T-cell (primary cell): Measurements from ENCODE around the gene DPP6. TPM values are rescaled to one million over a fixed set of nuclear protein-coding genes. Genes with fewer than 3 reads are reported as not detected.

Experiments
- ATAC-seq, 4 experiments: fragments of 200-7000 bp in 3 of 4; fragments of 150-1000 bp in 1 of 4; cut with Tn5 transposase; replicated peaks in 1 of 4; 1 replicate in 3 of 4; 2 replicates in 1 of 4; pipeline ENCODE4 v1.10.0; 2021; ENCODE audit warnings: moderate library complexity in 3 of 4, mild to moderate bottlenecking in 2 of 4, moderate number of reproducible peaks in 1 of 4
- CTCF ChIA-PET, 2 donors: fragments of 300-600 bp; sonication (Branson Sonifier 250); formaldehyde crosslinking; loops; one replicate each; lab custom pipeline; 2022; ENCODE audit warnings: antibody characterized with exemption in 2 of 2; lab: Charles Lee
- POLR2A ChIA-PET, 2 donors: fragments of 300-600 bp; sonication (Branson Sonifier 250); formaldehyde crosslinking; loops; one replicate each; lab custom pipeline; 2022; ENCODE audit warnings: antibody characterized with exemption in 2 of 2; lab: Charles Lee
- DNase-seq, 35 experiments: peaks; one replicate each; pipeline versions ENCODE4 v3.0.0 to v3.0.0-alpha.2; 2013 to 2023
- H3K27ac ChIP-seq: one replicate; pipeline ENCODE4 v1.5.1; 2013; ENCODE audit warnings: low read length
- H3K27me3 ChIP-seq, 2 experiments: replicated peaks in 1 of 2; 1 replicate in 1 of 2; 2 replicates in 1 of 2; pipeline versions ENCODE4 v1.6.1 to v1.7.0; 2013; ENCODE audit warnings: low read length in 1 of 2, mixed read lengths in 1 of 2; ENCODE audit not compliant: control insufficient read depth in 2 of 2, insufficient read depth in 2 of 2; ENCODE audit errors: extremely low read depth in 1 of 2
- H3K36me3 ChIP-seq, 2 donors: 1 replicate in 1 of 2; 2 replicates in 1 of 2; pipeline versions ENCODE4 v1.6.1 to v1.7.0; 2013; ENCODE audit warnings: low read length in 1 of 2; ENCODE audit not compliant: control insufficient read depth in 2 of 2, insufficient read depth in 1 of 2; ENCODE audit errors: extremely low read depth in 1 of 2
- H3K4me1 ChIP-seq, 2 experiments: 1 replicate in 1 of 2; 2 replicates in 1 of 2; pipeline versions ENCODE4 v1.6.1 to v1.7.0; 2013; ENCODE audit warnings: low read length in 2 of 2, mixed read lengths in 1 of 2; ENCODE audit not compliant: insufficient read depth in 2 of 2, control insufficient read depth in 1 of 2; ENCODE audit errors: extremely low read depth in 1 of 2
- H3K4me3 ChIP-seq, 2 donors: 1 replicate in 1 of 2; 2 replicates in 1 of 2; pipeline versions ENCODE4 v1.5.1 to v1.7.0; 2013; ENCODE audit warnings: mild to moderate bottlenecking in 2 of 2, low read length in 1 of 2, moderate library complexity in 1 of 2; ENCODE audit not compliant: control insufficient read depth in 1 of 2; ENCODE audit errors: extremely low read depth in 1 of 2
- H3K9me3 ChIP-seq: 2 replicates; pipeline ENCODE4 v1.7.0; 2013
- H3K27ac Mint-ChIP-seq, 2 donors: one replicate each; pipeline ENCODE4 v1.8.0; 2020 to 2021; ENCODE audit warnings: mild to moderate bottlenecking in 2 of 2, mixed read lengths in 2 of 2
- H3K27me3 Mint-ChIP-seq, 2 donors: one replicate each; pipeline ENCODE4 v1.8.0; 2021 to 2022; ENCODE audit warnings: mixed read lengths in 2 of 2
- H3K36me3 Mint-ChIP-seq: one replicate; pipeline ENCODE4 v1.8.0; 2021; ENCODE audit warnings: mixed read lengths
- H3K4me1 Mint-ChIP-seq, 3 donors: one replicate each; pipeline ENCODE4 v1.8.0; 2020 to 2022; ENCODE audit warnings: mixed read lengths in 3 of 3, mild to moderate bottlenecking in 1 of 3
- H3K4me3 Mint-ChIP-seq, 3 donors: one replicate each; pipeline ENCODE4 v1.8.0; 2020 to 2022; ENCODE audit warnings: mild to moderate bottlenecking in 3 of 3, mixed read lengths in 3 of 3, moderate library complexity in 3 of 3
- H3K9me3 Mint-ChIP-seq, 3 donors: one replicate each; pipeline ENCODE4 v1.8.0; 2020 to 2022; ENCODE audit warnings: mixed read lengths in 3 of 3
- WGBS: methylation state at CpG from one replicate; pipeline ENCODE4 v1.1.5; 2013; ENCODE audit warnings: missing lambda C conversion rate; ENCODE audit not compliant: insufficient coverage; 5-methylcytosine and 5-hydroxymethylcytosine counted together
- total RNA-seq, 35 experiments: library from RNA in 6 of 35; stranded (reverse) in 6 of 35; fragments of 120-200 nt in 1 of 35; gene quantifications; one replicate each; pipeline versions ENCODE4 v1.2.1 to v1.2.4 and lab custom pipeline; 2013 to 2026

DPP6 gene
- total RNA-seq, 5 donors from 2014 or later (not counting 1 experiment from before 2014, with no cell fraction given): not detected

DNA sequence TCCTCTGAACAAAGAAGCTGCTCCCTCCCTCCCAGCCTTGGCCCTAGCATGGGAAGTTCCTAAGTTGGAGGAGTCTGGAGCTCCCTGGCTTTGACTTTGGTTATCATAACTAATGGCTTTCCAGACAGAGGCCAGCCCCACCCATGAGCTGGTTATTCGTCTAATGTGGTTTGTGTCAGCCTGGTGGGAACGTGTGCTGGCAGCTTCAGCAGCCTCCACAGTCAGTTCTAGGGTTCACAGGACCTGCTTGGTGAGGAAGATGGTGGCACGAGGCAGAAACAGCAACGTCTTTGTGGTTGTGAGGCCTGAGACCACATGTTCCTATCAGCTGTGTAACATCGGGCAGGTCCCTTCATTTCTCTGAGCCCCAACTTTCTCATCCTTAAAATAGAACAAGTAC is 847.7 kb downstream of the DPP6 start:
- Histone ChIP-seq H3K4me1 (no peaks in the 10 kb centered on the region), H3K27me3 (peaks cover 0 to 35% of the 10 kb centered on the region in 2 experiments), H3K4me3 (no peak overlapping the region), H3K27ac (no peak overlapping the region), H3K36me3 (no peaks in the 10 kb centered on the region), H3K9me3 (no peaks in the 10 kb centered on the region)
- Mint-ChIP-seq H3K4me3 (no peak overlapping the region), H3K4me1 (no peaks in the 10 kb centered on the region), H3K27me3 (peaks cover 3 to 9% of the 10 kb centered on the region in 2 donors), H3K36me3 (no peaks in the 10 kb centered on the region), H3K27ac (no peak overlapping the region), H3K9me3 (no peaks in the 10 kb centered on the region)
- ChIA-PET CTCF (no interaction called here), POLR2A (no interaction called here)
- DNase-seq: no peak
- 45% methylated on average over 2 of the region's 5 CpGs for WGBS
- no peak for ATAC-seq

GRCh38 chr7:154902600-154903082 is 850.4 kb downstream of the DPP6 start:
- no peak overlapping the region for H3K4me3 ChIP-seq
- Mint-ChIP-seq H3K36me3 (no peaks in the 10 kb centered on the region), H3K27me3 (peaks cover 7 to 9% of the 10 kb centered on the region in 2 donors), H3K27ac (no peak overlapping the region), H3K4me3 (no peak overlapping the region), H3K9me3 (no peaks in the 10 kb centered on the region), H3K4me1 (no peaks in the 10 kb centered on the region)
- no peak overlapping the region for H3K27ac ChIP-seq
- H3K9me3 ChIP-seq: no peaks in the 10 kb centered on the region
- H3K36me3 ChIP-seq: no peaks in the 10 kb centered on the region
- no peak for DNase-seq
- CTCF ChIA-PET: no interaction called here
- peaks cover 0 to 32% of the 10 kb centered on the region in 2 experiments for H3K27me3 ChIP-seq
- ATAC-seq: no peak
- POLR2A ChIA-PET: no interaction called here
- 66% methylated on average over 5 of the region's 6 CpGs for WGBS
- peaks cover 0 to 3% of the 10 kb centered on the region in 2 experiments for H3K4me1 ChIP-seq

- Mint-ChIP-seq H3K9me3 (no peaks in the 10 kb centered on the region), H3K4me1 (peaks cover 0 to 2% (median 0%) of the 10 kb centered on the region in 3 donors), H3K4me3 (no peak overlapping the region), H3K36me3 (no peaks in the 10 kb centered on the region), H3K27ac (no peak overlapping the region), H3K27me3 (peaks cover 10 to 11% of the 10 kb centered on the region in 2 donors)
- ATAC-seq: no peak
- Histone ChIP-seq H3K27ac (no peak overlapping the region), H3K4me1 (peaks cover 0 to 5% of the 10 kb centered on the region in 2 experiments), H3K27me3 (peaks cover 0 to 34% of the 10 kb centered on the region in 2 experiments), H3K9me3 (no peaks in the 10 kb centered on the region), H3K4me3 (no peak overlapping the region), H3K36me3 (no peaks in the 10 kb centered on the region)
- ChIA-PET POLR2A (no interaction called here), CTCF (no interaction called here)
- no peak for DNase-seq
- 55% methylated on average over 11 of the region's 14 CpGs for WGBS
Measured at GRCh38 chr7:154903083-154903731, 851.0 kb downstream of the DPP6 start.

DNA sequence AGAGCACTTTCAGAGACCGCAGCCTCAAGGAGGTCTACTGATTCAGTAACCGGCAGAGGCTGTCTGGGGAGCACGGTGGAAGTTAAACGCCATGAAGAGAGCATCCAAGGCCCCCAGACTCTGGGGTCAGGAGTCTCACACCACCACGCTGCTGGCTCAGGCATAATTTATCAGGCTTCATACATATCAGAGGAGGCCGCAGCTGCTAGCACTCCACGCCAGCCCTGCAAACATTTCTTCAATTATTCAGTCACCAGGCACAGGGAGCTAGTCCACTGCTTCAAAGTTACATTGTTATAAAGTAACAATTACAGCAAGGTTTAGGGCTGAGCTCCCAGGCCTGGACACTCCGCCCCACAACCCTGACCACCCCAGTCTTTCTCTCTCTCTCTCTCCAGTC is 852.9 kb downstream of the DPP6 start:
- 95% methylated on average over 6 of the region's 8 CpGs for WGBS

DNA sequence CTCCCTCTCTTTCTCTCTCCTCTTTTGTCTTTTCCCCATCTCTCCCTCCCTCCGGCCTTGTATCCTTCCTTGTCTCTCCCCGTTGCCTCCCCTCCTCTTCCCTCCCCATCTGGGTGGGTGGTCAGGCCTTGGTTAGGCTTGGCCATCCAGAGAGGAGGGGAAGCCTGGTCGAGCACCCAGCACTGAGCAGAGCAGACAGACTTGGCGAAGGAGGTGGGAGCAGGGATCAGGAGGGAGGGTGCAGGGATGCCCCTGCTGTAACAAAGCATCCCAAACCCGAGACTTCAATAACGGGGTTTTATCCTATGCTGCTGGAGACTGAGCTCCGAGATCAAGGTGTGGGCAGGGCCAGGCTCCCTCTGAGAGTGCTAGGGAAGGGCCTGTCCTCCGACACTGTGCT is 853.4 kb downstream of the DPP6 start:
- H3K9me3 ChIP-seq: no peaks in the 10 kb centered on the region
- DNase-seq (no peak), ATAC-seq (no peak)
- CTCF ChIA-PET: no interaction called here
- H3K9me3 Mint-ChIP-seq: no peaks in the 10 kb centered on the region
- no peak overlapping the region for H3K27ac Mint-ChIP-seq
- H3K27me3 Mint-ChIP-seq: peaks cover 18 to 21% of the 10 kb centered on the region in 2 donors
- H3K27me3 ChIP-seq: peaks cover 0 to 40% of the 10 kb centered on the region in 2 experiments
- no peaks in the 10 kb centered on the region for H3K36me3 Mint-ChIP-seq
- POLR2A ChIA-PET: no interaction called here
- no peak overlapping the region for H3K4me3 Mint-ChIP-seq
- H3K27ac ChIP-seq: no peak overlapping the region
- no peaks in the 10 kb centered on the region for H3K36me3 ChIP-seq
- peaks cover 0 to 5% of the 10 kb centered on the region in 2 experiments for H3K4me1 ChIP-seq
- no peak overlapping the region for H3K4me3 ChIP-seq
- peaks cover 0 to 2% (median 0%) of the 10 kb centered on the region in 3 donors for H3K4me1 Mint-ChIP-seq
- 85% methylated on average over 3 of the region's 8 CpGs for WGBS

More for the DNA sequence above, 852.9 kb downstream of the DPP6 start:
- CTCF ChIA-PET: no interaction called here
- POLR2A ChIA-PET: no interaction called here
- peaks cover 0 to 41% of the 10 kb centered on the region in 2 experiments for H3K27me3 ChIP-seq
- ATAC-seq (no peak), DNase-seq (no peak)
- no peaks in the 10 kb centered on the region for H3K9me3 ChIP-seq
- H3K36me3 ChIP-seq: no peaks in the 10 kb centered on the region
- peaks cover 17 to 21% of the 10 kb centered on the region in 2 donors for H3K27me3 Mint-ChIP-seq
- no peaks in the 10 kb centered on the region for H3K9me3 Mint-ChIP-seq
- no peak overlapping the region for H3K27ac ChIP-seq
- H3K4me3 Mint-ChIP-seq: no peak overlapping the region
- H3K36me3 Mint-ChIP-seq: no peaks in the 10 kb centered on the region
- no peak overlapping the region for H3K4me3 ChIP-seq
- H3K4me1 ChIP-seq: peaks cover 0 to 5% of the 10 kb centered on the region in 2 experiments
- no peak overlapping the region for H3K27ac Mint-ChIP-seq
- H3K4me1 Mint-ChIP-seq: peaks cover 0 to 2% (median 0%) of the 10 kb centered on the region in 3 donors

GRCh38 chr7:154906201-154906600 is 854.0 kb downstream of the DPP6 start:
- peaks cover 0 to 40% of the 10 kb centered on the region in 2 experiments for H3K27me3 ChIP-seq
- DNase-seq: no peak
- ChIA-PET CTCF (no interaction called here), POLR2A (no interaction called here)
- peaks cover 0 to 5% of the 10 kb centered on the region in 2 experiments for H3K4me1 ChIP-seq
- H3K36me3 ChIP-seq: no peaks in the 10 kb centered on the region
- Mint-ChIP-seq H3K4me1 (peaks cover 0 to 2% (median 0%) of the 10 kb centered on the region in 3 donors), H3K36me3 (no peaks in the 10 kb centered on the region), H3K9me3 (peaks cover 0 to 1% (median 0%) of the 10 kb centered on the region in 3 donors), H3K27ac (no peak overlapping the region), H3K27me3 (peaks cover 18 to 21% of the 10 kb centered on the region in 2 donors), H3K4me3 (no peak overlapping the region)
- H3K9me3 ChIP-seq: no peaks in the 10 kb centered on the region
- no peak overlapping the region for H3K4me3 ChIP-seq
- 83% methylated on average over 3 of the region's 7 CpGs for WGBS
- no peak overlapping the region for H3K27ac ChIP-seq
- ATAC-seq: no peak
